HG03521 (cell line): Measurements from ENCODE around the gene PPP2R5A.

ENCODE experiments used
- ATAC-seq: cut with Tn5 transposase; IDR thresholded peaks from one replicate; pipeline ENCODE4 v1.9.1; 2021; ENCODE audit warnings: mild to moderate bottlenecking, moderate library complexity; ENCODE audit not compliant: unreplicated experiment

PPP2R5A gene

GRCh38 chr1:212401838-212402582, 116.8 kb downstream of the PPP2R5A start:
- ATAC-seq, result no peak

- no peak for ATAC-seq
These were observed 117.6 kb downstream of the PPP2R5A start for GRCh38 chr1:212402666-212403321.

- no peak for ATAC-seq
These were observed 125.1 kb downstream of the PPP2R5A start for GRCh38 chr1:212410231-212410820.
